Loucy (cell line): ENCODE results near the gene MLIP.

Source experiments
- EZH2phosphoT487 ChIP-seq: fragments of 200-600 bp; IDR thresholded peaks from 2 replicates; pipeline ENCODE4 v1.6.1; 2018; ENCODE audit warnings: antibody characterized with exemption, mild to moderate bottlenecking, moderate library complexity, borderline replicate concordance
- TF ChIP-seq, protein P1 (sequence below): fragments of 200-600 bp; sonication (generic); conservative IDR thresholded peaks from 2 replicates; pipeline ENCODE4 v1.5.1; 2014; ENCODE audit warnings: mild to moderate bottlenecking, antibody characterized with exemption, low read length

DNA sequence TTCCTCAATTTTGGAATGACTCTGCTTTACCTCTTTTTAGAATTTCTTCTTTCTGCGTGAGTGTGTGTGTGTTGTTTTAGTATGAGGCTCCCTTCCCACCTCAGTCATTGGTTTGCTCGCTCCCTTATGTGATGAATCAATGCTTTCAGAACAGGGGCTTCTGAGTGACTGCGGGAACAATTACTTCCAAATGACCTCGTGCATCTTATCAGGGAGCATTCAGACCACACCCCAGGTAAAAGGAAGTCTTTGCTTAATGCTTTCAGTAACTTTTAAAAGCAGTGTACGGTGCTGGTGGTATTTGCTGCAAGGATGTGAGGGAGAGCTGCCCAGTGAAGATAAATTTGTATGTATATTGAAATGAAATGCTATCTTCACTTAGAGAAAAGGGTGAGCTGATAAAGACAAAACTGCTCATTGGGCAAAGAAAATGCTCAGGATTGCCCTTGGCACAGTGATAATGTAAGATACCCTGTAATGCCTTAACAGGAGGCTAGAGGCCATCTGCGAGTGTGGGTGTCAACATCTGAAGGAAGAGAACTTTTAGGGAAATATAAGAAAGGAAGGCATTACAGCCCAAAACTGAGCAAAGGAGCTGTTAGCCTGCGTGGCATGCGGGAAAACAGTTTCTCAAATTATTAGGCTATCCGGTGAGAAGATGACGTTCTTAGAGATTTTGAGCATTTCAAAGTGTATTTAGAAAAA lies at the start of gene MLIP:
- TF ChIP-seq, protein P1, sequence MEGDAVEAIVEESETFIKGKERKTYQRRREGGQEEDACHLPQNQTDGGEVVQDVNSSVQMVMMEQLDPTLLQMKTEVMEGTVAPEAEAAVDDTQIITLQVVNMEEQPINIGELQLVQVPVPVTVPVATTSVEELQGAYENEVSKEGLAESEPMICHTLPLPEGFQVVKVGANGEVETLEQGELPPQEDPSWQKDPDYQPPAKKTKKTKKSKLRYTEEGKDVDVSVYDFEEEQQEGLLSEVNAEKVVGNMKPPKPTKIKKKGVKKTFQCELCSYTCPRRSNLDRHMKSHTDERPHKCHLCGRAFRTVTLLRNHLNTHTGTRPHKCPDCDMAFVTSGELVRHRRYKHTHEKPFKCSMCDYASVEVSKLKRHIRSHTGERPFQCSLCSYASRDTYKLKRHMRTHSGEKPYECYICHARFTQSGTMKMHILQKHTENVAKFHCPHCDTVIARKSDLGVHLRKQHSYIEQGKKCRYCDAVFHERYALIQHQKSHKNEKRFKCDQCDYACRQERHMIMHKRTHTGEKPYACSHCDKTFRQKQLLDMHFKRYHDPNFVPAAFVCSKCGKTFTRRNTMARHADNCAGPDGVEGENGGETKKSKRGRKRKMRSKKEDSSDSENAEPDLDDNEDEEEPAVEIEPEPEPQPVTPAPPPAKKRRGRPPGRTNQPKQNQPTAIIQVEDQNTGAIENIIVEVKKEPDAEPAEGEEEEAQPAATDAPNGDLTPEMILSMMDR: no peak
- TF ChIP-seq EZH2phosphoT487: no peak
